HUES64 (cell line): Measurements from ENCODE around the gene LAPTM4A.

Experiments used
- H3K27ac ChIP-seq: 2 replicates; pipeline ENCODE4 v1.7.0; 2013; ENCODE audit warnings: low read depth, low read length, inconsistent platforms
- H3K27me3 ChIP-seq: 2 replicates; pipeline ENCODE4 v1.6.1; 2013; ENCODE audit warnings: mild to moderate bottlenecking, low read length; ENCODE audit not compliant: insufficient read depth
- H3K36me3 ChIP-seq: 2 replicates; pipeline ENCODE4 v1.6.1; 2013; ENCODE audit warnings: mild to moderate bottlenecking, low read length; ENCODE audit not compliant: insufficient read depth
- H3K4me1 ChIP-seq: 2 replicates; pipeline ENCODE4 v1.6.1; 2013; ENCODE audit warnings: mild to moderate bottlenecking, low read length, moderate library complexity; ENCODE audit not compliant: insufficient read depth
- H3K4me3 ChIP-seq: 2 replicates; pipeline ENCODE4 v1.5.1; 2013; ENCODE audit warnings: mild to moderate bottlenecking, low read length, moderate library complexity
- H3K9ac ChIP-seq: 2 replicates; pipeline ENCODE4 v1.6.1; 2013; ENCODE audit warnings: mild to moderate bottlenecking, low read depth, low read length
- H3K9me3 ChIP-seq: 2 replicates; pipeline ENCODE4 v1.6.1; 2013; ENCODE audit warnings: low read depth, low read length; ENCODE audit not compliant: insufficient read depth
- WGBS: fragments of 150-250, 120-280 bp; methylation state at CpG from one replicate; pipeline ENCODE4 v1.1.7; 2013; ENCODE audit warnings: missing lambda C conversion rate; 5-methylcytosine and 5-hydroxymethylcytosine counted together

LAPTM4A gene

DNA sequence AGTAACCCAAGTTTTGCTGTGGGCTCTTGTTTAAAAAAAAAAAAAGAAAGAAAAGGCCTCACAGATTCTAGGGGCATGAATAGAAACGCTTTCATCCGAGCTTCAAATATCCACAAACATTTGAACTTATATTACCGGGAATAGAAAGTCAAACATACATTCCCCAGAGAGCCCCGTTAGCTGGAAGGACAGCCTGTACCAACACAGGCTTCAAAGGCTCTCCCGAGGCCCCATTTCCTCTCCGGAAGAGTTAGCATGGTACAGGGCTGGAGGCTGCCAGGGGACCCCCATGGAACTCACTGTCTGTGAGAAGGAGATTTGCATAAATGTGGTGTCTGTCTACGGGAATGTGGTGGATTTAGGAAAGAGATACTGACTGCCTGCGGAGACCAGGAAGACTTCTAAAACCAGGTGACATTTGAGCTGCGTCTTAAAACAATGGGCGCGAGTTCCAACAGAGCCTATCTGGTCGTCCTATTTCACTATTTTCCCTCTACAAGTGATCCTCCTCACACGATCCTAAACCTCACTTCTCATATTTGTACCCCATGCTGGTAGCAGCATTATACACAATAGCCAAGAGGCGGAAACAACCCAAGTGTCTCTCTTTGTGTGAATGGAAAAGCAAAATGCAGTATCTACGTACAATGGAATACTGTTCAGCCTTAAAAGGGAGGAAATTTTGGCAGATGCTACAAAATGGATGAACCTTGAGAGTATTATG, 38.1 kb downstream of the LAPTM4A start:
- Histone ChIP-seq H3K36me3 (no peaks in the 10 kb centered on the region), H3K27ac (no peak overlapping the region; the same call in 1 of the 2 replicates), H3K9ac (peak overlapping the region; percentile 64), H3K27me3 (peaks cover 45% of the 10 kb centered on the region), H3K9me3 (peaks cover 5% of the 10 kb centered on the region; the same call in 1 of the 2 replicates), H3K4me3 (peak overlapping the region; percentile 65), H3K4me1 (peaks cover 8% of the 10 kb centered on the region; the same call in 1 of the 2 replicates)
- 28% methylated on average over 15 of the region's 15 CpGs for WGBS

DNA sequence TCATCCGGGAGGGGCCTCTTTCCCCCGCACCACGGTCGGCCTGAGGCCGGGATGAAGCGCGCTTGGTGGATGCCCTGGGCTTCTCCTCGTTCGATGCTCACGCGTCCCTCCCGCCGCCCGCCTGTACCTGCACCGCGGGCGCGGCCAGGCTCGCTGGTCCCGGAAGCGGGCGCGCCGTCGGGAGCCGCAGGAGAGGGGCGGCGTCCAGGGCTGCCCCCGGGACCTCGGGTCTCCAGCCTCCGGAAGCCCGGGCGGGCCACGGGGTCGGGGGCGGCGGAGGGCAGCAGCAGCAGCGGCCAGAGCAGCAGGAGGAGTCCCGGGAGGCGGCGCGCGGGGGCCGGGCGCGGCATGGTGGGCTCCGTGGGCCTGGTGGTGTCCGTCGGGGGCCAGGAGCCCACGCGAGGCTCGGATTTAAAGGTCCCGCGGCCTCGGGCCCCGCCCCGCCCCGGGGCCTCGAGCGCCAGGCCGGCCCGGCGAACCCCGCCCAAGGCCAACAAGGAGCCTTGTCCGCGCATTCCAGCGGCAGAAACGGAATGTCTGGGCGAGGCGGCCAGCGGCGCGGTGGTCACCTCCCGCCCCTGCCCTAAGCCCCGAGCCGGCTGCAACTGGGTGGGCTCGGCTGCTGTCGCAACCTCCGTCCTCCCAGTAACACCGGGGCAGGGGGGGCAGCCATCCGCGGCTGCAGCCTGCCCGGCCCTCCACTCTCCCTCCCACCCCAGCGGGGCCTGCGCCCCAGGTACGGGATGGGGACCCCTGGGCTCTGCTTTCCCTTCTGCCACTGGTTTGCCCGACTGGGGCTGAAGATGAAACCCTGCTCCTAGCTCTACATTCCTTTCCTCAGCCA, 38.9 kb downstream of the LAPTM4A start, which contains the start of gene MATN3:
Gene MATN3, minus strand, starts transcription at position 387 of the 844 bp plus-strand sequence. Its CDS starts 37 bp downstream, at position 350.
- H3K4me1 ChIP-seq = peaks cover 8% of the 10 kb centered on the region; the same call in 1 of the 2 replicates
- H3K4me3 ChIP-seq = peak within 1 kb of the TSS; percentile 65
- under 1% methylated on average over 87 of the region's 87 CpGs for WGBS
- peak within 1 kb of the TSS; percentile 7; the same call in 1 of the 2 replicates for H3K27ac ChIP-seq
- no peaks in the 10 kb centered on the region for H3K36me3 ChIP-seq
- peak within 1 kb of the TSS; percentile 64 for H3K9ac ChIP-seq
- H3K27me3 ChIP-seq = peaks cover 45% of the 10 kb centered on the region
- peaks cover 5% of the 10 kb centered on the region; the same call in 1 of the 2 replicates for H3K9me3 ChIP-seq

DNA sequence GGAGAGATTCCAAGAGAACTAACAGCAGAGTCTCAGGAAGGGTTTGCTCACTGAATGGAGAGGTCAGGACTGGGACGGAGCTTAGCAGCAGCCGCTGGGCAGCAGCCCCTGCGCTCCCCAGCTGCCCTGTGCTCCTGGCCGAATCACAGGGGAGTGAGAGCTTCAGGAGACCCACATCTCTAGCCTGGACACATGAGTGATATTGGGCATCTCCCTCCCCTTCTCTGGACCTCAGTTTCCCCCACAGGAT, 39.5 kb downstream of the LAPTM4A start:
- peak overlapping the region; percentile 64 for H3K9ac ChIP-seq
- no peak overlapping the region for H3K27ac ChIP-seq
- H3K9me3 ChIP-seq = peaks cover 5% of the 10 kb centered on the region; the same call in 1 of the 2 replicates
- peaks cover 8% of the 10 kb centered on the region; the same call in 1 of the 2 replicates for H3K4me1 ChIP-seq
- H3K27me3 ChIP-seq = peaks cover 45% of the 10 kb centered on the region
- WGBS = 31% methylated on average over 4 of the region's 4 CpGs
- H3K4me3 ChIP-seq = peak overlapping the region; percentile 65
- no peaks in the 10 kb centered on the region for H3K36me3 ChIP-seq

DNA sequence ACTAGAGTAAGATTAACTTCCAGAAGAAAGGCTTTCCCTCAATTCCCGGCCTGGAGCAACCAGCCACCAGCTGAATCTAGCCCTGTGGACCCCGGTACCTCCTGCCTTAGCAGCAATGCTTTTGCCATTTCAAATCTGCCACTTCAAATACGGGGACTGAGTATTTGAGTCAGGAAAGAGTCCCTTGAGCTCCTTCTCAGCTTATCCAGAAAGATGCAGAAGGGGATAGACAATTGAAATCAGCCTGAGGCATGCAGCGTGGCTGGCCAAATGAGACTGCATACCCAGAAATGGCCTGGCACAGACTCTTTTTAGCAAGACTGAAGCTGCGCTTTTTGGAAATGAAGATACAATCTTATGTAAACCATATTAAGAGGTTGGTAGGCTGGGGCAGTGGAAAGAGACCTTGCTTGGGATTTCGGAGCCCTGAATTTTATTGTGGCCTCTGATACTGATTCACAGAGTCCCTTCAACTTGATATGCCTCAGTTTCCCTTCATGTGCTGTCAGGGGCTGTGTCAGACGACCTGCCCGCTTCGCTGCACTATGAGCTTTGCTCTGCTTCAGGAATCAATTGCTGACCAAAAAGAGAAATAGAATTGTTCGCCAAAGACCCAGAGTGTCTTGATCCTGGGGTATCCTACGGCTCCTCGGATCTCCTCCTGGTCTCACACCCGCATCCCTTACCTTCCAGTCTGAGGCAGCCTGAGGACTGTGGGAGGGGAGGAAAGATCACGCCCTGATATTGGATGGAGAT, 40.0 kb downstream of the LAPTM4A start:
- Histone ChIP-seq H3K9me3 (peaks cover 5% of the 10 kb centered on the region; the same call in 1 of the 2 replicates), H3K9ac (0 out of 2 replicates have a peak overlapping the region, but pooled peaks have one; percentile 64), H3K27ac (no peak overlapping the region), H3K4me3 (peak overlapping the region; percentile 65), H3K36me3 (no peaks in the 10 kb centered on the region), H3K27me3 (peaks cover 45% of the 10 kb centered on the region), H3K4me1 (peaks cover 8% of the 10 kb centered on the region; the same call in 1 of the 2 replicates)
- 87% methylated on average over 14 of the region's 14 CpGs for WGBS

DNA sequence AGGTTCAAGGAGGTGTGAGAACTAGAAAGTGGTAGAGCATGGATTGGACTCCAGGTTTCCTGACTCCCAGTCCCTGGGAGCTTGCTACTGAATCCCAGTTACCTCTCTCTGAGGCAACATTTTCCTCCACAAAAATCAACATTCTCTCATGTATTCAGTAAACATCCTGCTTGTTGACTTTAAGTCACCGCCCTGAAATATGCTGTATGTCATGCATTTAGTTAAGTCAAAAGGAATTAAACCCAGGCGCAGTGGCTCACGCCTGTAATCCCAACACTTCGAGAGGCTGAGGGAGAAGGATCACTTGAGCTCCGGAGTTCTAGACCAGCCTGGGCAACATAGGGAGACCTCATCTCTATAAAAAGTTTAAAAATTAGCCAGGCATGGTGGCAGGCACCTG, 42.7 kb downstream of the LAPTM4A start:
- no peak overlapping the region for H3K9ac ChIP-seq
- no peak overlapping the region for H3K4me3 ChIP-seq
- no peaks in the 10 kb centered on the region for H3K36me3 ChIP-seq
- WGBS = 91% methylated on average over 5 of the region's 5 CpGs
- no peaks in the 10 kb centered on the region for H3K9me3 ChIP-seq
- peaks cover 37% of the 10 kb centered on the region for H3K27me3 ChIP-seq
- H3K4me1 ChIP-seq = peaks cover 8% of the 10 kb centered on the region; the same call in 1 of the 2 replicates
- H3K27ac ChIP-seq = no peak overlapping the region

DNA sequence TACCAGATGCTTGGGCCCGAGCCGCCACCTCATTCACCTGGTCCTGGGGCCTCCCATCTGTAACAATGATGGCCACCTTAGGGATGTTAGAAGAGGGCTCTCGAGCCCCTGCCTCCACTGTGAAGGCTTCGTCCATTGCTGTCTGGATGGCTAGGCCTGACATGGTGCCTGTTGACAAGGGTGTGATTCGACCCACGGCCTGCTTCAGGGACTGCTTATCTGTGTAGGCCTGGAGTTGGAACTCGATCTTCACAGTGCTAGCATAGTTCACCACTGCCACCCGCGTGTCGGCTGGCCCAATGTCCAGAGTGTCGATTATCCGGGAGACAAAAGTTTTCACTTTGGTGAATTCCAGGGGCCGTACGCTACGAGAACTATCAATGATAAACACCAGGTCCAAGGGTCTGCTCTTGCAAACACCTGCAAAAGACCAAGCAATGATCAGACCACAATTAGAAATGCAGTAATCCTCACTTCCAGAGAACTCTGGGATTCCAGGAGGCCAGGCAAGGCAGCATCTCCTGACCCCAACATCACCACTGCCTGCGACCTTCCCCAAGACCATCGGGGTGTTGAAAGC, 45.4 kb downstream of the LAPTM4A start:
- Histone ChIP-seq H3K9me3 (no peaks in the 10 kb centered on the region), H3K4me3 (no peak overlapping the region), H3K36me3 (no peaks in the 10 kb centered on the region), H3K27ac (no peak overlapping the region), H3K27me3 (peaks cover 10% of the 10 kb centered on the region), H3K4me1 (no peaks in the 10 kb centered on the region), H3K9ac (no peak overlapping the region)
- 92% methylated on average over 17 of the region's 17 CpGs for WGBS

DNA sequence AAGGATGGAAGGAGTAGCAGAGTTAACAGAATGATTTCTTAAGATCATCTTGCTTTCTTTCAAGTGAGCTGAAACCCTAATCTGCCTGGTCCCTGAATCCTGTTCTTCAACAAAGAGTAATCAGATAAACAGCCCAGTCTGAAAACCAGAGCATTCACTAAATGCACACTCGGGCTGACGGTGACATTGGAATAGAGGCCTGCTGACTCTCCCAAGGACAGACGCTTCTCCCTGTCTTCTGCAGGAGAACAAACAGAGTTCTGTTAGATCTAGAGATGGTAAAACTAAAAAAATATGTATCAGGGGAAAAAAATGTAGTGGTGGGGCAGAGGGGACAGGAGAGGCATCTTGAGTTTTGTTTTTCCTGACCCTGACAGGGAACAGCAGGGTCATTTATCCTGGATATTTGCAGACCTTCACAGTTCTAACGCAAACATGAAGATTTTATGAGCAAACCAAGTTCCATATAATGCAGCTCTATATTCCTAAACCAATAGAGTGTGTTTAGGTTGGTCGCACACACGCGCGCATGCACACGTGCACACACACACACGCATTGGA, 46.3 kb downstream of the LAPTM4A start:
- H3K4me3 ChIP-seq = no peak overlapping the region
- no peak overlapping the region for H3K9ac ChIP-seq
- H3K27ac ChIP-seq = no peak overlapping the region
- H3K36me3 ChIP-seq = no peaks in the 10 kb centered on the region
- 0 out of 2 replicates have a peak, but pooled peaks cover 2% of the 10 kb centered on the region for H3K27me3 ChIP-seq
- 89% methylated on average over 9 of the region's 10 CpGs for WGBS
- no peaks in the 10 kb centered on the region for H3K9me3 ChIP-seq
- no peaks in the 10 kb centered on the region for H3K4me1 ChIP-seq

DNA sequence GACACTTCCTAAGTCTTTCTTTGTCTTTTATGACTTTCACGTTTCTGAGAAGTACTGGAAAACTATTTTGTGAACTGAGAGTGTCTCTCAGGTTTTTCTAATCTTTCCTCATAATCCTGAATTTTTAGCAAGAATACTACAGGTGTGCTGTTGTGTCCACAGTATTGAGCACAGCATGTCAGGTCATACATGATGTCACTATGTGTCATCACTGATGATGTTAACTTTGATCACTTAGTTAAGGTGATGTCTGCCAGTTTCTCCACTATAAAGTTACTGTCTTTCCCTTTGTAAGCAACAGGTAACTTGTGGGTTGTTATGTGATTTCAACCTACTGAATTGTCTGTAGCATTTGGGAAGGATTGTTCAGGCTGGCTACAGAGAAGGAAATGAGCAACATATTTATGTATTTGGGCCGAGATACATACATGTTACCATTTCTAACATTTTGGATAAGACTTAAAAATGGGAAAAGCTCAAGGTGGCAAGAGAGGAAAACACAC, 50.0 kb downstream of the LAPTM4A start:
- H3K4me3 ChIP-seq = no peak overlapping the region
- H3K27me3 ChIP-seq = no peaks in the 10 kb centered on the region
- no peak overlapping the region for H3K27ac ChIP-seq
- H3K36me3 ChIP-seq = no peaks in the 10 kb centered on the region
- H3K9ac ChIP-seq = no peak overlapping the region
- WGBS = 100% methylated on average over 2 of the region's 2 CpGs
- no peaks in the 10 kb centered on the region for H3K9me3 ChIP-seq
- H3K4me1 ChIP-seq = no peaks in the 10 kb centered on the region

DNA sequence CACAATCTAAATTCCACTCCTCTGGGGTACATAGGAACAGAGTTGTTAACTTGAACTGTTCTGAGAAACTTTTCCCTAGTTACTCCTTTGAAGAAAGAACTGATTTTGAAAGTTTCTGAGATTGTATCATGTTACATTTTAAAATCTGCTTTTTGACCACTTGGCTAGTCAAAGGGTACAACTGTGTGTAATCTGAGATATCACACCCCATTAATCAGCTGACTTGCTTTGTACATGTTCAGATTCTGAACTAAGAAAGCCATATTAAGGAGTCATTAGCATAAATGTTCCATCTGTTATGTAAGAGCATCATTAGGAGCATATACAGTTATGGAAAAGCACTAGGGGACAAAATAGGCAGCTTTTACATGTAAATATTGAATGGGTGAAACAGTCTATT, 57.7 kb downstream of the LAPTM4A start:
- no peak overlapping the region for H3K9ac ChIP-seq
- H3K27me3 ChIP-seq = no peaks in the 10 kb centered on the region
- H3K4me3 ChIP-seq = no peak overlapping the region
- H3K9me3 ChIP-seq = no peaks in the 10 kb centered on the region
- H3K36me3 ChIP-seq = no peaks in the 10 kb centered on the region
- H3K27ac ChIP-seq = no peak overlapping the region
- peaks cover 9% of the 10 kb centered on the region for H3K4me1 ChIP-seq

DNA sequence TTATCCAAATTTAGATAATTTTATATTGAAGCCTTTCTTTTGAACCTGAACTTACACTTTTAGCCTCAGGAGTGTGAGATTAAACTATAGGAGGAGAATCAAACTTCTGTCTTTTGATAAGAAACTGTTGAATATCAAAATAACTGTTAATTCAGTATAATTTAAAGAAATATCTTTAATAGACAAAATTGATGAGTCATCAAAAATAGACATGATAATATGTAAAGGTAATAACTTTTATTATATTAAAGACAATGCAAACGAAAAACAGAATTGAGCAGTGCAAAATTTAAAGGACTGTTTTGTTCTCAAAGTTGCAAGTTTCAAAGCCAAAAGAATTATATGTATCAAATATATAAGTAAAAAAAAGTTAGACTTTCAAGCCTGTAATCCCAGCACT, 59.5 kb downstream of the LAPTM4A start:
- Histone ChIP-seq H3K9me3 (no peaks in the 10 kb centered on the region), H3K4me1 (peaks cover 15% of the 10 kb centered on the region)
- WGBS = no CpG with 5 or more reads among the region's 1 CpG

More for the DNA sequence above, 59.5 kb downstream of the LAPTM4A start:
- Histone ChIP-seq H3K36me3 (peaks cover 12% of the 10 kb centered on the region), H3K27me3 (no peaks in the 10 kb centered on the region), H3K27ac (no peak overlapping the region), H3K4me3 (no peak overlapping the region), H3K9ac (no peak overlapping the region)
